HEK293T (cell line): ENCODE measurements around the gene IZUMO1.

Experiments
- ARNT ChIP-seq: fragments of 450-650 bp; IDR thresholded peaks from 2 replicates; pipeline ENCODE4 v1.6.1; 2017; ENCODE audit warnings: mild to moderate bottlenecking
- BHLHE40 ChIP-seq: fragments of 450-650 bp; IDR thresholded peaks from 2 replicates; pipeline ENCODE4 v1.6.1; 2016; ENCODE audit warnings: mild to moderate bottlenecking, moderate library complexity, borderline replicate concordance
- CTBP1 ChIP-seq: fragments of 450-650 bp; IDR thresholded peaks from 2 replicates; pipeline ENCODE4 v1.6.1; 2016; ENCODE audit warnings: borderline replicate concordance
- FOXK2 ChIP-seq: fragments of 450-650 bp; IDR thresholded peaks from 2 replicates; pipeline ENCODE4 v1.6.1; 2016; ENCODE audit warnings: mild to moderate bottlenecking
- FOXM1 ChIP-seq: fragments of 450-650 bp; IDR thresholded peaks from 2 replicates; pipeline ENCODE4 v1.6.1; 2017; ENCODE audit warnings: mild to moderate bottlenecking, borderline replicate concordance
- HDGF ChIP-seq: fragments of 450-650 bp; IDR thresholded peaks from 2 replicates; pipeline ENCODE4 v1.6.1; 2017; ENCODE audit warnings: antibody characterized with exemption, borderline replicate concordance
- LEF1 ChIP-seq: fragments of 450-650 bp; IDR thresholded peaks from 2 replicates; pipeline ENCODE4 v1.6.1; 2017; ENCODE audit warnings: mild to moderate bottlenecking, borderline replicate concordance
- NFRKB ChIP-seq: fragments of 450-650 bp; IDR thresholded peaks from 2 replicates; pipeline ENCODE4 v1.6.1; 2016; ENCODE audit warnings: mild to moderate bottlenecking, moderate library complexity
- SP1 ChIP-seq: fragments of 450-650 bp; IDR thresholded peaks from 2 replicates; pipeline ENCODE4 v1.6.1; 2017
- TARDBP ChIP-seq: fragments of 450-650 bp; IDR thresholded peaks from 2 replicates; pipeline ENCODE4 v1.6.1; 2016
- TF ChIP-seq, protein P1 (sequence below): fragments of 450-650 bp; IDR thresholded peaks from 2 replicates; pipeline ENCODE4 v1.6.1; 2016

DNA sequence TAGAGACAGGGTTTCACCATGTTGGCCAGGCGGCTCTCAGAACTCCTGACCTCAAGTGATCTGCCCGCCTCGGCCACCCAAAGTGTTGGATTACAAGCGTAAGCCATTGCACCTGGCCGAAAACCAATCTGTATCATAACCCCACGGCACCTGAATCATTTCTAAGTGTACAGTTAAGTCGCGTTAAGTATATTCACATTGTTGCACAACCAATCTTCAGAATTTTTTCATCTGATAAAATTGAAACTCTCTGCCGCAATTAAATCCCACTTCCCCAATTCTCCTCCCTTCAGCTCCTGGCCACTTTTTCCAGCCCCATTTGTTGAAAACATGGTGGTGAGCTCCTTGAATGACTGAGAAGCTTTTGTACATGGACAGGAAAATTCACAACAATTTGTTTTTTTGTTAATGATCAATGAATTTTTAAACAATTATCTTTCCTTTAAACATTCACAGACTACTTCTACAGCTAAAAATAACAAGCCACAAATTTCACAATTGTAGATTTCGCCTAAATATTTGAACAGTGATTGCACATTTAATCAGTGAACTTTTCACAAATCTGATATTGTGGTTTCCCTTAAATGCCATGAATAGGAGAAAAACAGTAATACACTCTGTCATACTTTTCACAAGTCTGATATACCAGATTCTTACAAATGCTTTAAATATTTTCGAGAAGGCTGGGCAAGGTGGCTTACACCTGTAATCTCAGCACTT is 22.4 kb upstream of the IZUMO1 start:
- TF ChIP-seq FOXK2 (no peak), SP1 (no peak), TARDBP (no peak), ARNT (no peak), HDGF (no peak), CTBP1 (no peak), FOXM1 (no peak), LEF1 (no peak), NFRKB (no peak), BHLHE40 (no peak)
- TF ChIP-seq, protein P1, sequence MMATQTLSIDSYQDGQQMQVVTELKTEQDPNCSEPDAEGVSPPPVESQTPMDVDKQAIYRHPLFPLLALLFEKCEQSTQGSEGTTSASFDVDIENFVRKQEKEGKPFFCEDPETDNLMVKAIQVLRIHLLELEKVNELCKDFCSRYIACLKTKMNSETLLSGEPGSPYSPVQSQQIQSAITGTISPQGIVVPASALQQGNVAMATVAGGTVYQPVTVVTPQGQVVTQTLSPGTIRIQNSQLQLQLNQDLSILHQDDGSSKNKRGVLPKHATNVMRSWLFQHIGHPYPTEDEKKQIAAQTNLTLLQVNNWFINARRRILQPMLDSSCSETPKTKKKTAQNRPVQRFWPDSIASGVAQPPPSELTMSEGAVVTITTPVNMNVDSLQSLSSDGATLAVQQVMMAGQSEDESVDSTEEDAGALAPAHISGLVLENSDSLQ = no peak
